Left cardiac atrium (tissue), 4 donors: ENCODE measurements around the gene IPO9. TPM values are rescaled to one million over a fixed set of nuclear protein-coding genes. Genes with fewer than 3 reads are reported as not detected.
"Not testable (repeated sequence)": the region's sequence is repeated elsewhere in the genome, so short reads cannot be mapped to it uniquely, and the experiment has no call there.

Experiments used
- ATAC-seq, 2 donors: fragments of 200-7000 bp; cut with Tn5 transposase; one replicate each; pipeline ENCODE4 v1.9.1; 2020; ENCODE audit warnings: mild to moderate bottlenecking in 2 of 2, moderate library complexity in 2 of 2
- DNase-seq: peaks from one replicate; pipeline ENCODE4 v3.0.0-alpha.2; 2020
- intact Hi-C, 2 donors: fragments of 100-400 bp; cut with DNase I; formaldehyde crosslinking; loops; one replicate each; pipeline versions ENCODE4 v1.14.1 to v1.15.1; 2022 to 2023
- total RNA-seq, 2 donors: library from RNA; stranded (reverse); fragmentation: NEBNext Ultra II Directional; extraction: Animal tissue kit (Norgen Biotek cat#: 25700); gene quantifications; one replicate each; pipeline ENCODE4 v1.2.1, GENCODE V29; 2021
- donor health status: DM: no; HTN: yes; CAD: no.
- donor health status: DM: no; HTN: yes; CAD: no; lungs with severe emphysema.
- donor health status: DM: yes; HTN: yes; CAD: no.
- donor health status: Dilated cardiomyopathy.

IPO9 gene
- total RNA-seq, 2 donors from 2014 or later: 25.8 to 26.6 TPM

DNA sequence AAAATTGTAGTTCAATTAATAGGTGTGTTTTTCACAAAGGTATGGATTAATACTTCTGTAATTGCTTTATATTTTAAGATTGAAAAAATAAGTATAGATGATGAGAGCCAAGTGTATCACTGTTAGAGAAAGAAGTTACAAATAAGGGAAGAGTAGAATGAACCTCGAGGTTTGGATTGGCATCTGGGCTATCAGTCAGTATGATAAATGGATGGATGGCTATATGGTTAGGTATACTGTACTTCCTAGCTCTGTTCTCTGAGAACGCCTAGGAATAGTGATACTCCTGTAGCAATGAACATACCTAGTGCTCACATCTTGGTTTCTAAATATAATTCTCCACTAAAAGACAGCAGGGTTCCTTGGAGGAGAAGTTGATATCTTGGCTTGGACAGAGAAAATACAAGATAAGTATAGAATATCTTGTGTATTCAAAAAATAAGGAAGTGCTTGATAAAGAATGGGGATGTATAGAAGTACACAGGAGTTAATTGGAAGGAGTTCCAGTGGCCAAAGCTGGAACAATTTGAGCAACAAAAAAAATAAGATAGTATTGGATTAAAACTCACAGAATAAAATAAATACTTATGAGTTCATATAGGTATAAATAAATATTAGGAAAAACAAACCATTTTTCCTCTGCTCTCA, 12.4 kb downstream of the IPO9 start:
- no peak for DNase-seq
- no peak for ATAC-seq
- intact Hi-C loops: no loop called here

DNA sequence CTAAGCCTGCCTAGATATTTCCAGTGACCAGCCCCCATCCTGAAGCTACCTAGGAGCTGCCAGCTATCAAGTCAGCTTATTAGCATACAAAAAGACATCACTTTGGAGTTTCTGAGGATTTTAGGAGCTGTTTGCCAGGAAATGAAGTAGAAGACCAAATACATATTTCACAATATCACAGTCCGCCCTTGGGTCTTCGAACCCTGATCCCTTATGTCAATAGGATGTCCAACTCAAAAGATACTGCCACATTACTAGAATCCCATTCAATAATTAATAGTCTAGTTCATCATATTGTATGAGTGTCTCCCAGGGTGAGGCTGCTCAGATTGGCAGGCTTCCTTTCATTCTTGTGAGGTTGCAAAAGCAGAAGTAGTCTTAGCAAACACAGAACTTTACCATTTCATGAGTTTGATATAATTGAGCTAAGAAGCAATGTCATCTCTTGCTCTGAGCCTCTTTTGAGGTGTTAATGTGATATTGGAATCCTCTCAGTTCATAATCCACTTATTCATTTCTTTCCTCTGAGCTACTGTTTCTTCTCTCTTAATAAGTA, 13.6 kb downstream of the IPO9 start:
- no peak for DNase-seq
- ATAC-seq: no peak
- intact Hi-C loops: no loop called here

DNA sequence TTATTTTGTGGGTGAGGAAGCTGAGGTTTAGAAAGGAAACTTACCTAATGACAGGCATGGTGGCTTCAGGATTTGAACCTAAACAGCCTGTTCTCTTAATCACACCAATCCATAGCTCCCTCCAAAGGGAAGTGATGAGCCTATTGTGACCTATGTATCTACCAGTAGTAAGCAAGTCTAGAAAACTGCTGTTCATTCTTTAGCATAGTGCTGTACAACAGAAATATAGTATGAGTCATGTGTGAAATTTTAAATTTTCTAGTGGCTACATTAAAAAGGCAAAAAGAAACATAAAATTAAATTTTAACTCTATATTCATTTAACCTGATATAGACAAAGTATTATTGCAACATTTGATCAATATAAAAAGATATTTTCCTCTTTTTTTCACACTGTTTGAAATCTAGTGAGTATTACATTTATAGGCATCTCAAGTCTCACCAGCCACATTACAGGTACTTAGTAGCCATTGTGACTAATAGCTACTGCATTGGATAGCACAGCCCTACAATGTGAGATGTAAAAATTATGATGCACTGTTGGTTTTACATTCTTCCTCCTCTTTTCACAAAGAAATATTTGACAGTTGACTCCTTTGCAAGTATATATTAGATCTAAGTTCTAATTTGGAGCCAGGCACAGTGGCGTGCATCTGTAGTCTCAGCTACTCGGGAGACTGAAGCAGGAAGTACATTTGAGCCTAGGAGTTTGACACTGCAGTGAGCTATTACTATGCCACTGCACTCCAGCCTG, 16.6 kb downstream of the IPO9 start:
- no peak for ATAC-seq
- DNase-seq: no peak
- intact Hi-C loops: no loop called here

DNA sequence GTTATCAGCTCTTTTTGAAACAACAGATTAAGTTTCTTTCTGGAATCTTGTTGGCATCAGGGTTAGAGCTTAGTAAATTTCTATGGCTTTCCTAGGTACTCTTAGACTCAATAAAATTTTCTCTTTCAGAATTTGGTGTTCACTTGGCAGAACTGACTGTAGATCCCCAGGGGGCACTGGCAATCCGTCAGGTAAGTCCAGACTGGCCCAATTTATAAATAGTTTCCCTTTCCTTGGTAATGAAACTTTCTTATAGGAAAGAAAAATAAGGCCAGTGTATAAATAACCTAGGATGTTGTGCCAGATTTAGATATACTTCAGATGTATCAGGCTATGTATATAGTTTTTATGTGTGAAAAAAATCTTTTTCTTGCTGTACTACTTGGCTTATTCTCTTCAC, 18.2 kb downstream of the IPO9 start:
- intact Hi-C loops: no loop called here
- no peak for ATAC-seq

GRCh38 chr1:201848230-201848629, 19.3 kb downstream of the IPO9 start:
- intact Hi-C loops: no loop called here
- ATAC-seq (no peak), DNase-seq (no peak)

More for the DNA sequence above, 18.2 kb downstream of the IPO9 start:
- no peak for DNase-seq

- DNase-seq (no peak), ATAC-seq (no peak)
- intact Hi-C loops: no loop called here
These were observed 20.6 kb downstream of the IPO9 start for GRCh38 chr1:201849372-201850052.

GRCh38 chr1:201850053-201850397, 21.1 kb downstream of the IPO9 start:
- ATAC-seq (peak; percentile 34 to 65), DNase-seq (peak; percentile 46)
- intact Hi-C loops: no loop called here

GRCh38 chr1:201851949-201852348, 23.0 kb downstream of the IPO9 start:
- no peak for DNase-seq
- intact Hi-C loops: no loop called here
- no peak for ATAC-seq

GRCh38 chr1:201856722-201857121, 27.8 kb downstream of the IPO9 start:
- intact Hi-C loops, DNase-seq, ATAC-seq: not testable (repeated sequence)

DNA sequence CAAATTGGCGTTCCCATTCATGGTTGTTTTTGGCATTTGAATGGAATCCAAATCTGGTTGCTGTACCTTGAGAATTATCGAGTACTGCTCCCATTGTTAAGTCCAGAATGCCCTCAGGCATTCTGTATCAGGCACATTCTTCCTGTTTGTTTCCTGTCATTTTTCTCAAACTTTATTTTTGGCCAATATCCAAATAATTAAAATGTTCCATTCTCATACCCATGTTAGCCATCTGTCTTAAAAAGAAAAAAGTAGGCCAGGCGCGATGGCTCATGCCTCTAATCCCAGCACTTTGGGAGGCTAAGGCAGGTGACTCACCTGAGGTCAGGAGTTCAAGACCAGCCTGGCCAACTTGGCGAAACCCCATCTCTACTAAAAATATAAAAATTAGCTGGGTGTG, 30.5 kb downstream of the IPO9 start:
- no peak for DNase-seq
- intact Hi-C loops: no loop called here
- no peak for ATAC-seq

GRCh38 chr1:201861448-201861847, 32.5 kb downstream of the IPO9 start:
- DNase-seq: no peak
- intact Hi-C loops: no loop called here
- no peak for ATAC-seq

DNA sequence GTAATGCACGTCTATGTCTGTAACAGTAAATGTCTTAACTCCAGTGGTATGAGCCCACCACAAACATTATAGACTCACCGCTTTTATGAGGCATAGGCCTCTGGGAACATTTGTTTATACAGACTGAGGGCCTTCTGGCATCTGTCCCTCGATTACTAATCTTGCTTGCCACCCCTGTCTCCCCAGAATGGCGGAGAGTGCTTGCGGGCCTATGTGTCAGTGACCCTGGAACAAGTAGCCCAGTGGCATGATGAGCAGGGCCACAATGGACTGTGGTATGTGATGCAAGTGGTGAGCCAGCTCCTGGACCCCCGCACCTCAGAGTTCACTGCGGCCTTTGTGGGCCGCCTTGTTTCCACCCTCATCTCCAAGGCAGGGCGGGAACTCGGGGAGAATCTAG, 41.4 kb downstream of the IPO9 start:
- ATAC-seq (no peak), DNase-seq (no peak)
- intact Hi-C loops: no loop called here

GRCh38 chr1:201874672-201875071, 45.7 kb downstream of the IPO9 start:
- no peak for ATAC-seq
- intact Hi-C loops: loop anchor here in 1 of 2 donors (5.0 kb wide), 1 partner anchor 98 kb away; no protein-coding TSS in a partner anchor
- DNase-seq: no peak

GRCh38 chr1:201876148-201876818, 47.3 kb downstream of the IPO9 start:
- no peak for DNase-seq
- ATAC-seq: no peak
- intact Hi-C loops: loop anchor here in 1 of 2 donors (5.0 kb wide), 1 partner anchor 96 kb away; no protein-coding TSS in a partner anchor

- intact Hi-C loops: loop anchor here in 1 of 2 donors (5.0 kb wide), 1 partner anchor 94 kb away; no protein-coding TSS in a partner anchor
- no peak for DNase-seq
- ATAC-seq: peak; percentile 46 to 70
These were observed 49.0 kb downstream of the IPO9 start for GRCh38 chr1:201877877-201878401.

DNA sequence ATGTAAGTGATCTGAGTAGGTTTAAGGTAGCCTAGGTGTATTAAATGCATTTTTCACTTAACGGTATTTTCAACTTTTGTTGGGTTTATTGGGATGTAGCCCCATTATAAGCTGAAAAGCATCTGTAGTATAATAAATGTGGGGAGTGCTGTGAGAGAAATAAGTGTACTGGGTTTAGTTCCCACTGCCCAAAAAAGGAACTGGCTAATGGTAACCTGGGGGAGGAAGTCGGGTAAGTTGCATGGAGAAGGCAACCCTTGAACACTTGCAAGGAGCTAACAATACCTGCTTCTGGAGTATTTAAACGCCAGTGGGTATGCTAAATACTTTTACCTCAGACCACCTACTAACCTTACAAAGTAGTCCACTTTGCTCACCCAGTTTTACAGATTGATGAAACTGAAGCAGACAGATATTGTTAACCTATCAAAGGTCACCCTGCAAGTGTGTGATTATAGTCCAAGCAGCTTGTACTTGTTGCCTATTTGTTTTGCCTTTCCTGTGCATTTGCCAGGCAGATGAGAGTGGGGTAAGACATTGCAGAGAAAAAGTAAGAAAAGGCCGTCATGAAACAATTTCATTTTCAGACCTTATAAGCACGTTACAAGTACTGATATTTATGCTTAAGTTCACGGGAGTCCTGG, 52.1 kb downstream of the IPO9 start:
- DNase-seq (no peak), ATAC-seq (no peak)
- intact Hi-C loops: no loop called here

- no peak for DNase-seq
- intact Hi-C loops: no loop called here
- ATAC-seq: no peak
These were observed 52.7 kb downstream of the IPO9 start for GRCh38 chr1:201881617-201882016.

DNA sequence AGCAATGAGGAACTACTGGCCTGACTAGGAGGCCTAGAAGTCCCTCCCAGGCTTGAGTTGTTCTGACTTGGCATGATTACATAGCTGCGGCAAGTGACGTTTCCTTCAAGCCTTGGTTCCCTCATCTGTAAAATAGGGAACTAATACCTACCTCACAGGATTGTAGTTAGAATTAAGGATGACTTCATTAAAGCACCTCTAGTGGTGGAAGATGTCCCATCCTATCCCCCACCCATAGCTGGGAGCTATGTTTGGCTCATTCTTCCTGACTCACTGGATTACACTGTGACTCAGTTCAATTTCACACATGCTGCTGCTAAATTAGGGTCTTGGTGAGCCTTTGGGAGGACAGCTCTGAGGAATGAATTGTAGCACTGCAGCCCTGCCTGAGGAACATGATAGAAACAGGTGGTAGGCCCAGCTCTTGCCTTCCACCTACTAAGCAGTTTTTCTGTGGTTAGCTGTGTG, 53.7 kb downstream of the IPO9 start:
- intact Hi-C loops: no loop called here
- DNase-seq (no peak), ATAC-seq (peak; percentile 23 to 42)

- ATAC-seq (no peak), DNase-seq (no peak)
- intact Hi-C loops: no loop called here
These were observed 54.3 kb downstream of the IPO9 start for GRCh38 chr1:201883266-201883665.
